Measurements from ENCODE around the gene PAX6.

- TF ChIP-seq USF1 (IDR thresholded peaks at IDR 0.05) = no peak
- no peak for TF ChIP-seq RAD21 (IDR thresholded peaks at IDR 0.05; ENCODE audit: low read depth)
- TF ChIP-seq TAF1 (IDR thresholded peaks at IDR 0.05; ENCODE audit: low read depth) = no peak
- no peak for TF ChIP-seq FOXM1 (IDR thresholded peaks at IDR 0.05; ENCODE audit: borderline replicate concordance, low read depth)
- no peak for TF ChIP-seq MAX (IDR thresholded peaks at IDR 0.05)
These were observed 1.6 kb downstream of the PAX6 start for GRCh38 chr11:31809541-31809856.
